NOMO-1 treated with DMSO at 0.1 percent for 48 hours (cell line): ENCODE data around the gene NRP1.
A peak's percentile ranks its signal among the peaks of the same experiment; 100 is the strongest.

ENCODE experiments used
- DNase-seq: peaks from one replicate; lab custom pipeline; 2025; ENCODE audit not compliant: unreplicated experiment; lab: John Stamatoyannopoulos, UW

NRP1 gene

GRCh38 chr10:33216661-33217427 lies 117.6 kb downstream of the NRP1 start:
- DNase-seq, result no peak

GRCh38 chr10:33215635-33216034 lies 118.8 kb downstream of the NRP1 start:
- no peak for DNase-seq

- no peak for DNase-seq
Measured at GRCh38 chr10:33215154-33215553, 119.3 kb downstream of the NRP1 start.

GRCh38 chr10:33214174-33214573 lies 120.3 kb downstream of the NRP1 start:
- no peak for DNase-seq

GRCh38 chr10:33212061-33212748 lies 122.3 kb downstream of the NRP1 start:
- no peak for DNase-seq

GRCh38 chr10:33211106-33211878 lies 123.2 kb downstream of the NRP1 start:
- no peak for DNase-seq

GRCh38 chr10:33209802-33210201 lies 124.7 kb downstream of the NRP1 start:
- DNase-seq, result no peak

GRCh38 chr10:33208166-33208565 lies 126.3 kb downstream of the NRP1 start:
- no peak for DNase-seq

- DNase-seq, result no peak
Measured at GRCh38 chr10:33204031-33204430, 130.4 kb downstream of the NRP1 start.

GRCh38 chr10:33201971-33202370 lies 132.5 kb downstream of the NRP1 start:
- no peak for DNase-seq

- DNase-seq, result no peak
Measured at GRCh38 chr10:33201056-33201780, 133.2 kb downstream of the NRP1 start.

- DNase-seq, result no peak
Measured at GRCh38 chr10:33199731-33200232, 134.7 kb downstream of the NRP1 start.

- DNase-seq, result no peak
Measured at GRCh38 chr10:33198610-33199009, 135.9 kb downstream of the NRP1 start.

GRCh38 chr10:33196710-33197491 lies 137.6 kb downstream of the NRP1 start:
- no peak for DNase-seq

- no peak for DNase-seq
Measured at GRCh38 chr10:33196377-33196706, 138.1 kb downstream of the NRP1 start.

- no peak for DNase-seq
Measured at GRCh38 chr10:33195608-33196376, 138.7 kb downstream of the NRP1 start.

- peak; percentile 69 for DNase-seq
Measured at GRCh38 chr10:33193701-33194521, 140.6 kb downstream of the NRP1 start.

- peak; percentile 79 for DNase-seq
Measured at GRCh38 chr10:33193057-33193700, 141.3 kb downstream of the NRP1 start.
